DOHH2 (cell line): ENCODE results near the gene BMP7.
A peak's percentile ranks its signal among the peaks of the same experiment; 100 is the strongest.

Source experiments
- H3F3A ChIP-seq: fragments of 200-600 bp; sonication (generic), shearing (Covaris generic); 2 replicates; pipeline ENCODE4 v1.6.0; 2016; ENCODE audit warnings: antibody characterized with exemption, mild to moderate bottlenecking; ENCODE audit not compliant: control insufficient read depth, insufficient read depth
- H3K27ac ChIP-seq: fragments of 200-600 bp; sonication (generic); 2 replicates; pipeline ENCODE4 v1.5.1; 2014; ENCODE audit warnings: low read depth, mild to moderate bottlenecking, low read length, moderate library complexity
- H3K27me3 ChIP-seq: fragments of 200-600 bp; sonication (generic); 2 replicates; pipeline ENCODE4 v1.6.1; 2014; ENCODE audit warnings: mild to moderate bottlenecking, low read length, mixed read lengths; ENCODE audit not compliant: control insufficient read depth
- H3K36me3 ChIP-seq: fragments of 200-600 bp; sonication (generic); 2 replicates; pipeline ENCODE4 v1.6.1; 2014; ENCODE audit warnings: mild to moderate bottlenecking, low read length, moderate library complexity, mixed read lengths; ENCODE audit not compliant: control insufficient read depth
- H3K4me1 ChIP-seq: fragments of 200-600 bp; sonication (generic); 2 replicates; pipeline ENCODE4 v1.6.1; 2014; ENCODE audit warnings: mild to moderate bottlenecking, low read length, mixed read lengths; ENCODE audit not compliant: control insufficient read depth
- H3K4me2 ChIP-seq: fragments of 200-600 bp; sonication (generic); 2 replicates; pipeline ENCODE4 v1.6.0; 2014; ENCODE audit warnings: mild to moderate bottlenecking, low read length, moderate library complexity
- H3K4me3 ChIP-seq: fragments of 200-600 bp; sonication (generic); 2 replicates; pipeline ENCODE4 v1.5.1; 2014; ENCODE audit warnings: mild to moderate bottlenecking, low read length, mixed read lengths
- H3K79me2 ChIP-seq: fragments of 200-600 bp; sonication (generic); 2 replicates; pipeline ENCODE4 v1.6.1; 2014; ENCODE audit warnings: mild to moderate bottlenecking, low read length, mixed read lengths; ENCODE audit not compliant: control insufficient read depth
- H3K9me2 ChIP-seq: fragments of 200-600 bp; sonication (generic); replicated peaks from 2 replicates; pipeline ENCODE4 v1.6.1; 2014; ENCODE audit warnings: mild to moderate bottlenecking, low read length, mixed read lengths; ENCODE audit not compliant: control insufficient read depth
- H3K9me3 ChIP-seq: fragments of 200-600 bp; sonication (generic); 2 replicates; pipeline ENCODE4 v1.6.1; 2014; ENCODE audit warnings: antibody characterized with exemption, low read length, mixed read lengths; ENCODE audit not compliant: control insufficient read depth, insufficient read depth
- H4K20me1 ChIP-seq: fragments of 200-600 bp; sonication (generic); 2 replicates; pipeline ENCODE4 v1.6.0; 2014; ENCODE audit warnings: low read depth, mild to moderate bottlenecking, antibody characterized with exemption, low read length, moderate library complexity; ENCODE audit not compliant: control insufficient read depth, insufficient read depth
- EZH2phosphoT487 ChIP-seq: fragments of 200-600 bp; sonication (generic); IDR thresholded peaks from 2 replicates; pipeline ENCODE4 v1.6.1; 2017; ENCODE audit warnings: borderline replicate concordance, mild to moderate bottlenecking, antibody characterized with exemption, low read length, moderate library complexity, mixed read lengths
- TF ChIP-seq, protein P1 (sequence below): fragments of 200-600 bp; sonication (generic); IDR thresholded peaks from one replicate; pipeline ENCODE4 v1.5.1; 2014; ENCODE audit warnings: antibody characterized with exemption, mild to moderate bottlenecking, low read depth, low read length; ENCODE audit not compliant: poor library complexity, severe bottlenecking

BMP7 gene

DNA sequence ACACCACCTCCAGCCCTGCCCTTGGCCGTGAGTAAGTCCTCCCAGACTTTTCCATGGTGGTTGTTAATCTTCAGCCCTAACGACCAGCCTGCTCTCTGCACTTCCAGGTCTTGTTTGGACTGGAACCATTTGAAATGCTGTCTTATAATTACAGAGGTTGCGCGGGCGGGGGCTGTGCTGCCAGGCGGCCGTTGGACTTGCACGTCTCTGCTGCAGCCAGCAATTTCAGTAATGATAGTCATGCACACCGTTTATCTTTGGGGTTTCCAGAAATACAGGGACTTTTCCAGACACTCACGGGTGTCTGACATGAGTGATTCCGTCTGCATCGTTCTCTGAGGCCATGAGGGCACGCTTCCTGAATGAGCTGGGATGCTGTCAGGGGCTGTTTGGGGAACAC is 118.2 kb downstream of the BMP7 start:
- peaks cover 15% of the 10 kb centered on the region for H3K9me3 ChIP-seq
- TF ChIP-seq EZH2phosphoT487, result no peak
- TF ChIP-seq, protein P1, sequence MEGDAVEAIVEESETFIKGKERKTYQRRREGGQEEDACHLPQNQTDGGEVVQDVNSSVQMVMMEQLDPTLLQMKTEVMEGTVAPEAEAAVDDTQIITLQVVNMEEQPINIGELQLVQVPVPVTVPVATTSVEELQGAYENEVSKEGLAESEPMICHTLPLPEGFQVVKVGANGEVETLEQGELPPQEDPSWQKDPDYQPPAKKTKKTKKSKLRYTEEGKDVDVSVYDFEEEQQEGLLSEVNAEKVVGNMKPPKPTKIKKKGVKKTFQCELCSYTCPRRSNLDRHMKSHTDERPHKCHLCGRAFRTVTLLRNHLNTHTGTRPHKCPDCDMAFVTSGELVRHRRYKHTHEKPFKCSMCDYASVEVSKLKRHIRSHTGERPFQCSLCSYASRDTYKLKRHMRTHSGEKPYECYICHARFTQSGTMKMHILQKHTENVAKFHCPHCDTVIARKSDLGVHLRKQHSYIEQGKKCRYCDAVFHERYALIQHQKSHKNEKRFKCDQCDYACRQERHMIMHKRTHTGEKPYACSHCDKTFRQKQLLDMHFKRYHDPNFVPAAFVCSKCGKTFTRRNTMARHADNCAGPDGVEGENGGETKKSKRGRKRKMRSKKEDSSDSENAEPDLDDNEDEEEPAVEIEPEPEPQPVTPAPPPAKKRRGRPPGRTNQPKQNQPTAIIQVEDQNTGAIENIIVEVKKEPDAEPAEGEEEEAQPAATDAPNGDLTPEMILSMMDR, result no peak
- H3K27me3 ChIP-seq, result peaks cover 72% of the 10 kb centered on the region
- H3K4me3 ChIP-seq, result no peak overlapping the region
- H3K27ac ChIP-seq, result no peak overlapping the region
- H3K4me1 ChIP-seq, result peaks cover 17% of the 10 kb centered on the region
- no peaks in the 10 kb centered on the region for H3K9me2 ChIP-seq
- no peaks in the 10 kb centered on the region for H4K20me1 ChIP-seq
- H3F3A ChIP-seq, result no peaks in the 10 kb centered on the region
- H3K36me3 ChIP-seq, result no peaks in the 10 kb centered on the region
- no peak overlapping the region for H3K4me2 ChIP-seq
- H3K79me2 ChIP-seq, result no peaks in the 10 kb centered on the region

DNA sequence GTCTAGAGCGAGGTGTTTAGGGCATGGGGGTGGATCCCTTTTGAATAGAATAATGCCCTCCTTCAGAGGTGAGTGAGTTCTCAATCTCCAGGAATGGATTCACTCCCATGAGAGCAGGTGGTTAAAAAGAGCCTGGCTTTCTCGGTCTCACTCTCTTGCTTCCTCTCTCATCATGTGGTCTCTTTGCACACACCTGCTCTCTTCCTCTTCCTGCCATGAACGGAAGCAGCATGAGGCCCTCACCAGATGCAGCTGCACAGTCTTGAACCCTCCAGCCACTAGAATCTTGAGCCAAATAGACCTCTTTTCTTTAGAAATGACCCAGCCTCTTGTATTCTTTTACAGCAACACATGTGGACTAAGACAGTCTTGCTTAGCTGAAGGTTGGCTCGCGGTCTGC is 119.3 kb downstream of the BMP7 start:
- Histone ChIP-seq H3K79me2 (no peaks in the 10 kb centered on the region), H3K9me3 (peaks cover 15% of the 10 kb centered on the region), H3K4me1 (peaks cover 17% of the 10 kb centered on the region), H3K36me3 (no peaks in the 10 kb centered on the region), H3K9me2 (no peaks in the 10 kb centered on the region), H3F3A (no peaks in the 10 kb centered on the region), H4K20me1 (no peaks in the 10 kb centered on the region), H3K4me2 (peak overlapping the region; percentile 29), H3K4me3 (0 out of 2 replicates have a peak overlapping the region, but pooled peaks have one; percentile 18), H3K27me3 (peaks cover 80% of the 10 kb centered on the region), H3K27ac (no peak overlapping the region)
- TF ChIP-seq EZH2phosphoT487, result no peak
- TF ChIP-seq, protein P1, result no peak

DNA sequence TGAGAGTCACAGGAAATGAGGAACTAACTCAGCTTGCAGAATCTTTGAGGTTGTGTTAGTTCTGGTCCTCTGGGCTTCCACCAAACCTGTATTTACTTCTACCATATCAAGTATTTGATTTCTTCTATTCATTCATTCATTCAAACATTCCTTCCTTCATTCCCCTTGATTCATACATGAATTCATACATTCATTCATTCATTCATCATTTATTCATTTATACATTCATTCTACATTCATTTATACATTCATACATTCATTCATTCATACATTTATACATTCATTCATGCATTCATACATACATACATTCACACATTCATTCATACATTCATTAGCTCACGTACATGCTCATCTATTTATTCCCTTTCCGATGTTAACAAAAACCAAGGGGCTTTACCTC is 120.3 kb downstream of the BMP7 start:
- no peaks in the 10 kb centered on the region for H3K36me3 ChIP-seq
- no peak overlapping the region for H3K4me2 ChIP-seq
- no peaks in the 10 kb centered on the region for H3K9me2 ChIP-seq

More for the DNA sequence above, 120.3 kb downstream of the BMP7 start:
- Histone ChIP-seq H3F3A (no peaks in the 10 kb centered on the region), H4K20me1 (no peaks in the 10 kb centered on the region), H3K27ac (no peak overlapping the region), H3K4me1 (peaks cover 17% of the 10 kb centered on the region), H3K4me3 (no peak overlapping the region), H3K9me3 (peaks cover 15% of the 10 kb centered on the region), H3K79me2 (no peaks in the 10 kb centered on the region), H3K27me3 (peaks cover 80% of the 10 kb centered on the region)
- TF ChIP-seq EZH2phosphoT487, result no peak
- TF ChIP-seq, protein P1, result no peak
